Thyroid gland (tissue), 4 donors: ENCODE results near the gene BMPR1B. TPM values are rescaled to one million over a fixed set of nuclear protein-coding genes. Genes with fewer than 3 reads are reported as not detected.

ENCODE experiments used
- DNase-seq, 2 donors: peaks; one replicate each; pipeline ENCODE4 v3.0.0-alpha.2; 2019
- H3K27ac ChIP-seq, 3 donors: fragments of 200-600 bp; sonication (generic); 1 replicate in 2 of 3; 2 replicates in 1 of 3; pipeline ENCODE4 v1.5.1; 2016 to 2019; ENCODE audit warnings: mild to moderate bottlenecking in 1 of 3, moderate library complexity in 1 of 3
- H3K27me3 ChIP-seq: fragments of 200-600 bp; sonication (generic); one replicate; pipeline ENCODE4 v1.5.1; 2019
- H3K36me3 ChIP-seq, 2 donors: fragments of 200-600 bp; sonication (generic); one replicate each; pipeline ENCODE4 v1.5.1; 2016 to 2019
- H3K4me1 ChIP-seq, 2 donors: fragments of 200-600 bp; sonication (generic); one replicate each; pipeline ENCODE4 v1.5.1; 2017 to 2019
- H3K4me3 ChIP-seq, 3 donors: fragments of 200-600 bp; sonication (generic); replicated peaks in 1 of 3; 1 replicate in 2 of 3; 2 replicates in 1 of 3; pipeline ENCODE4 v1.5.1; 2016; ENCODE audit warnings: mild to moderate bottlenecking in 1 of 3
- H3K9me3 ChIP-seq: fragments of 200-600 bp; sonication (generic); one replicate; pipeline ENCODE4 v1.5.1; 2017
- CTCF ChIP-seq, 6 experiments: fragments of 200-600 bp in 3 of 6; fragments of 450-650 bp in 3 of 6; sonication (generic) in 3 of 6; IDR thresholded peaks; one replicate each; pipeline ENCODE4 v1.5.1; 2016 to 2019; ENCODE audit warnings: antibody characterized with exemption in 6 of 6, mild to moderate bottlenecking in 2 of 6, inconsistent platforms in 1 of 6, moderate library complexity in 1 of 6
- POLR2A ChIP-seq, 2 donors: fragments of 450-650 bp; IDR thresholded peaks; one replicate each; pipeline ENCODE4 v1.6.1; 2017; ENCODE audit warnings: antibody characterized with exemption in 2 of 2, mild to moderate bottlenecking in 2 of 2, moderate library complexity in 1 of 2
- WGBS, 2 donors: methylation state at CpG; one replicate each; pipeline ENCODE4 v1.1.5; 2017; 5-methylcytosine and 5-hydroxymethylcytosine counted together
- intact Hi-C: fragments of 100-400 bp; cut with DNase I; formaldehyde crosslinking; loops from one replicate; pipeline ENCODE4 v1.15.1; 2023
- total RNA-seq, 4 donors: library from RNA; depleted of rRNA; stranded (reverse); fragments of >200 nt; gene quantifications; one replicate each; pipeline ENCODE4 v1.2.3, GENCODE V29; 2016

BMPR1B gene
- total RNA-seq, 4 donors from 2014 or later, result 0.49 to 0.89 (median 0.76) TPM

- no peak for DNase-seq
- TF ChIP-seq CTCF (IDR thresholded peaks at IDR 0.05) (no peak), POLR2A (IDR thresholded peaks at IDR 0.05) (no peak)
- intact Hi-C loops, result no loop called here
- no peaks in the 10 kb centered on the region for H3K4me1 ChIP-seq
- no peaks in the 10 kb centered on the region for H3K9me3 ChIP-seq
- no peak overlapping the region for H3K4me3 ChIP-seq
- no peaks in the 10 kb centered on the region for H3K27me3 ChIP-seq
- no peak overlapping the region for H3K27ac ChIP-seq
- 85 to 88% methylated on average over 2 of the region's 2 CpGs for WGBS, 2 donors
- no peaks in the 10 kb centered on the region for H3K36me3 ChIP-seq
Observed at GRCh38 chr4:95105983-95106382, 348.2 kb downstream of the BMPR1B start.

GRCh38 chr4:95106408-95106928 lies 348.7 kb downstream of the BMPR1B start:
- Histone ChIP-seq H3K27me3 (no peaks in the 10 kb centered on the region), H3K27ac (no peak overlapping the region), H3K4me3 (no peak overlapping the region), H3K9me3 (no peaks in the 10 kb centered on the region), H3K36me3 (no peaks in the 10 kb centered on the region), H3K4me1 (no peaks in the 10 kb centered on the region)
- no peak for DNase-seq
- 90 to 98% methylated on average over 2 of the region's 2 CpGs for WGBS, 2 donors
- no peak for TF ChIP-seq CTCF (IDR thresholded peaks at IDR 0.05)
- TF ChIP-seq POLR2A (IDR thresholded peaks at IDR 0.05), result no peak
- intact Hi-C loops, result no loop called here

- Histone ChIP-seq H3K4me3 (no peak overlapping the region), H3K4me1 (no peaks in the 10 kb centered on the region), H3K27me3 (no peaks in the 10 kb centered on the region), H3K27ac (no peak overlapping the region), H3K9me3 (no peaks in the 10 kb centered on the region), H3K36me3 (no peaks in the 10 kb centered on the region)
- DNase-seq, result no peak
- TF ChIP-seq POLR2A (IDR thresholded peaks at IDR 0.05) (no peak), CTCF (IDR thresholded peaks at IDR 0.05) (no peak)
- intact Hi-C loops, result no loop called here
Observed at GRCh38 chr4:95107004-95107403, 349.2 kb downstream of the BMPR1B start.

GRCh38 chr4:95107635-95108034 lies 349.9 kb downstream of the BMPR1B start:
- intact Hi-C loops, result no loop called here
- H3K36me3 ChIP-seq, result no peaks in the 10 kb centered on the region

More at GRCh38 chr4:95107635-95108034, 349.9 kb downstream of the BMPR1B start:
- 82 to 86% methylated on average over 4 of the region's 4 CpGs for WGBS, 2 donors
- no peak for DNase-seq
- Histone ChIP-seq H3K9me3 (no peaks in the 10 kb centered on the region), H3K4me3 (no peak overlapping the region), H3K4me1 (no peaks in the 10 kb centered on the region), H3K27ac (no peak overlapping the region), H3K27me3 (no peaks in the 10 kb centered on the region)
- TF ChIP-seq CTCF (IDR thresholded peaks at IDR 0.05) (no peak), POLR2A (IDR thresholded peaks at IDR 0.05) (no peak)
